ENCODE measurements around the gene PLLP.

GRCh38 chr16:57281791-57282190, 2.7 kb downstream of the PLLP start:
- no peak for TF ChIP-seq YY1 (IDR thresholded peaks at IDR 0.05; ENCODE audit: low read depth, low read length)
- TF ChIP-seq MXI1 (IDR thresholded peaks at IDR 0.05; ENCODE audit: low read depth, low read length): no peak
- no peak for TF ChIP-seq CBX5 (IDR thresholded peaks at IDR 0.05; ENCODE audit: low read depth)
- TF ChIP-seq POLR2AphosphoS2 (IDR thresholded peaks at IDR 0.05; ENCODE audit: low read depth, low read length): no peak
- TF ChIP-seq, protein P1, sequence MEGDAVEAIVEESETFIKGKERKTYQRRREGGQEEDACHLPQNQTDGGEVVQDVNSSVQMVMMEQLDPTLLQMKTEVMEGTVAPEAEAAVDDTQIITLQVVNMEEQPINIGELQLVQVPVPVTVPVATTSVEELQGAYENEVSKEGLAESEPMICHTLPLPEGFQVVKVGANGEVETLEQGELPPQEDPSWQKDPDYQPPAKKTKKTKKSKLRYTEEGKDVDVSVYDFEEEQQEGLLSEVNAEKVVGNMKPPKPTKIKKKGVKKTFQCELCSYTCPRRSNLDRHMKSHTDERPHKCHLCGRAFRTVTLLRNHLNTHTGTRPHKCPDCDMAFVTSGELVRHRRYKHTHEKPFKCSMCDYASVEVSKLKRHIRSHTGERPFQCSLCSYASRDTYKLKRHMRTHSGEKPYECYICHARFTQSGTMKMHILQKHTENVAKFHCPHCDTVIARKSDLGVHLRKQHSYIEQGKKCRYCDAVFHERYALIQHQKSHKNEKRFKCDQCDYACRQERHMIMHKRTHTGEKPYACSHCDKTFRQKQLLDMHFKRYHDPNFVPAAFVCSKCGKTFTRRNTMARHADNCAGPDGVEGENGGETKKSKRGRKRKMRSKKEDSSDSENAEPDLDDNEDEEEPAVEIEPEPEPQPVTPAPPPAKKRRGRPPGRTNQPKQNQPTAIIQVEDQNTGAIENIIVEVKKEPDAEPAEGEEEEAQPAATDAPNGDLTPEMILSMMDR (IDR thresholded peaks at IDR 0.05 in 2 of 3, conservative IDR thresholded peaks at IDR 0.05 in 1 of 3; ENCODE audit: control insufficient read depth in 2 of 3, extremely low read depth in 1 of 3, insufficient read depth in 1 of 3, low read depth in 3 of 3, low read length in 3 of 3): no peak
- TF ChIP-seq E2F4 (IDR thresholded peaks at IDR 0.05; ENCODE audit: low read depth, low read length): no peak
- no peak for TF ChIP-seq ZNF217 (IDR thresholded peaks at IDR 0.05)
- TF ChIP-seq ZNF274 (IDR thresholded peaks at IDR 0.05; ENCODE audit: insufficient read depth, insufficient read length): no peak
- TF ChIP-seq, protein P2, sequence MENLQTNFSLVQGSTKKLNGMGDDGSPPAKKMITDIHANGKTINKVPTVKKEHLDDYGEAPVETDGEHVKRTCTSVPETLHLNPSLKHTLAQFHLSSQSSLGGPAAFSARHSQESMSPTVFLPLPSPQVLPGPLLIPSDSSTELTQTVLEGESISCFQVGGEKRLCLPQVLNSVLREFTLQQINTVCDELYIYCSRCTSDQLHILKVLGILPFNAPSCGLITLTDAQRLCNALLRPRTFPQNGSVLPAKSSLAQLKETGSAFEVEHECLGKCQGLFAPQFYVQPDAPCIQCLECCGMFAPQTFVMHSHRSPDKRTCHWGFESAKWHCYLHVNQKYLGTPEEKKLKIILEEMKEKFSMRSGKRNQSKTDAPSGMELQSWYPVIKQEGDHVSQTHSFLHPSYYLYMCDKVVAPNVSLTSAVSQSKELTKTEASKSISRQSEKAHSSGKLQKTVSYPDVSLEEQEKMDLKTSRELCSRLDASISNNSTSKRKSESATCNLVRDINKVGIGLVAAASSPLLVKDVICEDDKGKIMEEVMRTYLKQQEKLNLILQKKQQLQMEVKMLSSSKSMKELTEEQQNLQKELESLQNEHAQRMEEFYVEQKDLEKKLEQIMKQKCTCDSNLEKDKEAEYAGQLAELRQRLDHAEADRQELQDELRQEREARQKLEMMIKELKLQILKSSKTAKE (IDR thresholded peaks at IDR 0.05; ENCODE audit: low read depth, poor library complexity, severe bottlenecking): no peak
